Right lobe of liver (tissue), 6 donors: Measurements from ENCODE around the gene MTRR. TPM values are rescaled to one million over a fixed set of nuclear protein-coding genes. Genes with fewer than 3 reads are reported as not detected.

Experiments
- ATAC-seq, 4 donors: fragments of 200-7000 bp; cut with Tn5 transposase; one replicate each; pipeline ENCODE4 v1.9.1; 2020; ENCODE audit warnings: mild to moderate bottlenecking in 4 of 4, moderate library complexity in 4 of 4
- DNase-seq, 3 donors: peaks; one replicate each; pipeline ENCODE4 v3.0.0-alpha.2; 2020
- H3K27ac ChIP-seq, 3 donors: fragments of 200-600 bp; one replicate each; pipeline ENCODE4 v1.8.0; 2022
- H3K27me3 ChIP-seq, 2 donors: fragments of 200-600 bp; one replicate each; pipeline ENCODE4 v1.8.0; 2022
- H3K36me3 ChIP-seq, 4 donors: fragments of 200-600 bp; sonication (generic) in 1 of 4; one replicate each; pipeline versions ENCODE4 v1.5.1 to v1.8.0; 2017 to 2022; ENCODE audit warnings: control low read depth in 1 of 4
- H3K4me1 ChIP-seq, 4 donors: fragments of 200-600 bp; sonication (generic) in 1 of 4; one replicate each; pipeline versions ENCODE4 v1.5.1 to v1.8.0; 2017 to 2022; ENCODE audit warnings: control low read depth in 1 of 4
- H3K4me3 ChIP-seq, 3 donors: fragments of 200-600 bp; one replicate each; pipeline ENCODE4 v1.8.0; 2022
- H3K9me3 ChIP-seq, 4 donors: fragments of 200-600 bp; sonication (generic) in 1 of 4; one replicate each; pipeline versions ENCODE4 v1.5.1 to v1.8.0; 2017 to 2022; ENCODE audit warnings: control low read depth in 1 of 4
- POLR2A ChIP-seq: fragments of 450-650 bp; IDR thresholded peaks from one replicate; pipeline ENCODE4 v1.6.1; 2017; ENCODE audit warnings: antibody characterized with exemption, mild to moderate bottlenecking
- WGBS: methylation state at CpG from one replicate; pipeline ENCODE4 v1.1.6; 2018; ENCODE audit warnings: low coverage, low lambda C conversion rate; ENCODE audit not compliant: insufficient coverage; ENCODE audit errors: missing lambda C conversion rate; 5-methylcytosine and 5-hydroxymethylcytosine counted together
- intact Hi-C, 2 donors: fragments of 100-400 bp; cut with DNase I; formaldehyde crosslinking; loops; one replicate each; pipeline versions ENCODE4 v1.11.2 to v1.14.1; 2022
- total RNA-seq, 6 experiments: library from RNA; depleted of rRNA in 2 of 6; stranded (reverse); fragments of >200 nt in 2 of 6; fragmentation: NEBNext Ultra II Directional in 3 of 6; extraction: Animal tissue kit (Norgen Biotek cat#: 25700) in 3 of 6; gene quantifications; one replicate each; pipeline versions ENCODE4 v1.1.0 to v1.2.4, GENCODE V29; 2016 to 2023
- TF ChIP-seq, protein P1 (sequence below), 4 donors: fragments of 200-600 bp in 3 of 4; fragments of 450-650 bp in 1 of 4; IDR thresholded peaks; one replicate each; pipeline versions ENCODE4 v1.5.1 to v1.8.0; 2016 to 2022; ENCODE audit warnings: antibody characterized with exemption in 4 of 4, mild to moderate bottlenecking in 2 of 4
- donor health status: DM: no; HTN: yes; CAD: no.
- donor health status: DM: no; HTN: no; CAD: no.
- donor health status: DM: no; HTN: no; CAD: no.
- donor health status: DM: no; HTN: yes; CAD: no.
- donor health status: DM: no; HTN: yes; CAD: no.

Gene MTRR
- total RNA-seq, 6 experiments from 2014 or later = 31.5 to 42.1 (median 36.7) TPM

DNA sequence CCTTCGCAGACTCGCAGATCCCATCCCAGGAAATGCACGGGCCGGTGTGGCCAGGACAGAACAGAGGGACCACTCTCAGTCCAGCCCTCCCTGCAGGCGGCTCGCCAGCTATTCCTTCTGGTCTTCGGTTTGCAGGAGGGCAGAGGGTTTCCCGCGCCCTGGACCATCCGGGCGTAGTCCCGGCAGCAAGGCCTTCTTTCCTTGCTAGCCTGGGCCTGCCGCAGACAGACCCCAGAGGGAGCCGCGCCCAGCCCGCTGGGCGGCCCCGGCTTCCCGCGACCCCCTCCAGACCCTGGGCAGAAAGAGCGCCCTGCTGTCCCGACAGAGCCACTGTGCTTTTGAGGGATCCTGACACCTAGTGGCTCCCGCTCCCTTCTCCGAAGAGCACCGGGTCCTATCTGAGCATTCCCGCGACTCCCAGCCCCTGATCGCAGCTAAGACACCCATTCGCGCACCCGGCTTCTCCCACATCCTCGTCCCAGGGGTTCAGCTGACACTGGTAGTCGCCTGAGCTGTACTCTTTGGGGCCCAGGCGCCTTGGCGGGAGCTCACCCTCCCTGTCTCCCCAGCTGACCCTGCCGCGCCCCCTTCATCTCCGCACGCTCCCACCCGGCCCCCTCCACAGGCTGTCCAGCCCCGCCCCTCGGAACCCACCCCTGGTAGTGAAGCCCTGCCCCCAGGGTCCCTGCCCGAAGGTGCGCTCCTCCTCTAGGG, 19.1 kb upstream of the MTRR start:
- TF ChIP-seq, protein P1, sequence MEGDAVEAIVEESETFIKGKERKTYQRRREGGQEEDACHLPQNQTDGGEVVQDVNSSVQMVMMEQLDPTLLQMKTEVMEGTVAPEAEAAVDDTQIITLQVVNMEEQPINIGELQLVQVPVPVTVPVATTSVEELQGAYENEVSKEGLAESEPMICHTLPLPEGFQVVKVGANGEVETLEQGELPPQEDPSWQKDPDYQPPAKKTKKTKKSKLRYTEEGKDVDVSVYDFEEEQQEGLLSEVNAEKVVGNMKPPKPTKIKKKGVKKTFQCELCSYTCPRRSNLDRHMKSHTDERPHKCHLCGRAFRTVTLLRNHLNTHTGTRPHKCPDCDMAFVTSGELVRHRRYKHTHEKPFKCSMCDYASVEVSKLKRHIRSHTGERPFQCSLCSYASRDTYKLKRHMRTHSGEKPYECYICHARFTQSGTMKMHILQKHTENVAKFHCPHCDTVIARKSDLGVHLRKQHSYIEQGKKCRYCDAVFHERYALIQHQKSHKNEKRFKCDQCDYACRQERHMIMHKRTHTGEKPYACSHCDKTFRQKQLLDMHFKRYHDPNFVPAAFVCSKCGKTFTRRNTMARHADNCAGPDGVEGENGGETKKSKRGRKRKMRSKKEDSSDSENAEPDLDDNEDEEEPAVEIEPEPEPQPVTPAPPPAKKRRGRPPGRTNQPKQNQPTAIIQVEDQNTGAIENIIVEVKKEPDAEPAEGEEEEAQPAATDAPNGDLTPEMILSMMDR (IDR thresholded peaks at IDR 0.05) = peak in 1 of 4 donors; percentile 22
- no peak for TF ChIP-seq POLR2A
- WGBS = 21% methylated on average over 18 of the region's 44 CpGs

DNA sequence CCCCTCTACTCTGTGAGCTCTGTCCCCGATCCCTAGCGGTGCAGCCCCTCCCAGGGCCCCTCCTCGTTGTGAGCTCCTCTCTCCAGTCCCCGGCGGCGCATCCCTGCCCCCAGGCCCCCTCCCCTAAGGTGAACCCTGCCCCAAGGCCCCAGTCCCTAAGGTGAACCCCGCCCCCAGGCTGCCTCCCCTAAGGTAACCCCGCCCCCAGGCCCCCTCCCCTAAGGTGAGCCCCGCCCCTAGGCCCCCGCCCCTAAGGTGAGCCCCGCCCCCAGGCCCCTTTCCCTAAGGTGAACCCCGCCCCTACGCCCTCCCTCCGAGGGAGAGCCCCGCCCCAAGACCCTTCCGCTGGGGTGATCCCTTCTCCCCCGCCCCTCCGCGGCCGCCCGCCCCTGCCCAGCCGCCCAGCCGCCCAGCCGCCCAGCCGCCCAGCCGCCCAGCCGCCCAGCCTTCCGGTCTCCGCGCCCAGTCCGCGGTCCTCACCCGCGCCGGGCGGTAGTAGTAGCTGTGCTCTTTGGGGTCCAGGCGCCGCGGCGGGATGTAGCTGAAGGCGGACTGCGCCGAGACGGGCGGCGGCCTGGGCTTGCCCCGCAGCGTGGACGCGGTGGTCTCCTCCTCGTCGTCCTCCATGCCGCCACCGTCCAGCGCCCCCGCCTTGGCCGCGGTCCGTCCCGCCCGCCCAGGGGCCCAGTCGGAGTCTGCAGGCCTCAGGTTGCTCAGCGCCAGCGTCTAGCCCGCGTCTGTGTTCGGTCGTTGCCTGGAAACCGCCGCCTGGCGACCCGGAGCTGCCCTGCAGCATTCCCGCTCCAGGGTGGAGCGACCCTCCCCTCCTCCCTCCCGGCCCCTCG, 18.3 kb upstream of the MTRR start, which contains the start of gene CFAP90:
TSS of gene CFAP90 (minus strand) at position 739 of the 845 bp plus-strand sequence. CDS start at position 627, 112 bp downstream.
- TF ChIP-seq POLR2A = no peak
- TF ChIP-seq, protein P1 (IDR thresholded peaks at IDR 0.05) = peak in 2 of 4 donors; percentile 14 to 27
- DNase-seq = peak; percentile 64 to 78 (median 69)

More for the DNA sequence above, 19.1 kb upstream of the MTRR start:
- no peaks in the 10 kb centered on the region for H3K9me3 ChIP-seq
- no peaks in the 10 kb centered on the region for H3K27me3 ChIP-seq
- DNase-seq (peak in 1 of 3 donors; percentile 60), ATAC-seq (peak in 2 of 4 donors; percentile 2 to 8)
- intact Hi-C loops = no loop called here
- no peak overlapping the region for H3K27ac ChIP-seq
- H3K36me3 ChIP-seq = no peaks in the 10 kb centered on the region
- peak overlapping the region in 2 of 3 donors; percentile 54 for H3K4me3 ChIP-seq
- peaks cover 0 to 20% (median 3%) of the 10 kb centered on the region in 4 donors for H3K4me1 ChIP-seq

DNA sequence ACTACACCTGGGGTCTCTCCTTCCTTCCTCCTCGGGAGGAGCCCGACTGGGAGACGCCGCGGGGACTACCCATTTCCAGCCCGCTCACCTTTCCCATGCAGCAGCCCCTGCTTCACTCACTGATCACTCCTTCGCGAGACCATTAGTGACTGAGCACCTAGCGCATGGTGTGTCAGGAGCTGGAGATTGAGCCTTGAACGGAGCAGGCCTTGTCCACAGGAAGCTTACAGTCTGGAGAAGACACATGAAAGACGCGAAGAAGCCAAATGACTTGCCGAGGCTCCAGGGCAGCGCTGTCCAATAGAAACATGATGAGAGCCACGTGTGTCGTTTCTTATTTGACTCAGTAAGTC, 17.7 kb upstream of the MTRR start:
- peak overlapping the region; percentile 47 to 54 (median 54) for H3K4me3 ChIP-seq
- WGBS = 17% methylated on average over 13 of the region's 16 CpGs
- H3K9me3 ChIP-seq = no peaks in the 10 kb centered on the region
- H3K27ac ChIP-seq = peak overlapping the region in 1 of 3 donors; percentile 16
- intact Hi-C loops = no loop called here
- H3K36me3 ChIP-seq = no peaks in the 10 kb centered on the region
- H3K4me1 ChIP-seq = peaks cover 0 to 20% (median 3%) of the 10 kb centered on the region in 4 donors
- peak in 1 of 4 donors; percentile 25 for ATAC-seq
- no peaks in the 10 kb centered on the region for H3K27me3 ChIP-seq
- DNase-seq = no peak
- TF ChIP-seq, protein P1 (IDR thresholded peaks at IDR 0.05) = no peak
- no peak for TF ChIP-seq POLR2A

More for the DNA sequence above, 18.3 kb upstream of the MTRR start, which contains the start of gene CFAP90:
- ATAC-seq = peak; percentile 67 to 78 (median 72)
- H3K27ac ChIP-seq = peak within 1 kb of the TSS in 2 of 3 donors; percentile 36 to 38
- intact Hi-C loops = no loop called here
- H3K9me3 ChIP-seq = no peaks in the 10 kb centered on the region
- no peaks in the 10 kb centered on the region for H3K36me3 ChIP-seq
- H3K27me3 ChIP-seq = no peaks in the 10 kb centered on the region
- 2% methylated on average over 17 of the region's 76 CpGs for WGBS
- peaks cover 0 to 20% (median 3%) of the 10 kb centered on the region in 4 donors for H3K4me1 ChIP-seq
- peak within 1 kb of the TSS; percentile 47 to 54 (median 54) for H3K4me3 ChIP-seq

DNA sequence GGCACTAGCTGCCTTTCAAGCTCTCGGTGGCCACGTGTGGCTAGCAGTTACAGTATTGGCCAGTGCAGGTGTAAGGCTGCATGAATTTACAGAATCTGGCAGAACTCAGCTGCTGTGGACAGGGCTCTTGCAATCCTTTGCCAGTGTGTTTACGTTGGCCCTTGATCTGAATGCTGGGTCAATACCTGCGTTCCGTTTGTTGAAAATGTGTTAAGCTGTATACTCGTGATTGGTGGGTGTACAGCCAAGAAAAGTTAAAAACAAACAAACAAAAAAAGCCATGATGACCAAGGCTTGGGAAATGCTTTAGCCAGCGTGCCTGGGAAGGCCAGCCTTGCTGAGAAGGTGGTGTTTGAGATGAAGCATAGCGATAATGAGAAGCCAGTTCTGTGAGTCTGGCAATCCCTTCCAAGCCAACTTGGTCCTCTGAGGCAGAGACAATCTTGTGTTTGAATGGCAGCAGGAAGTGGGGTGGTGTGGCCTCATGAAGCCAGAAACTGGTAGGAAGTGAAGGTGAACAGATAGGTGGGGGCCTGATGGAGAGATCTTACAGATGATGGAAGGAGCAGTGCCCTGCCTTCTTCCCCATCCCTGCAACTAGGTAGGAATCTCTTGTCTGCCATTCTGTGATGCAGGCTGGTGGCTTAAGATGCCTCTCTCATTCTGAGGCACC, 17.2 kb upstream of the MTRR start:
- Histone ChIP-seq H3K27me3 (no peaks in the 10 kb centered on the region), H3K4me1 (peaks cover 0 to 20% (median 3%) of the 10 kb centered on the region in 4 donors), H3K9me3 (no peaks in the 10 kb centered on the region), H3K36me3 (no peaks in the 10 kb centered on the region), H3K4me3 (peak overlapping the region in 1 of 3 donors; percentile 54), H3K27ac (peak overlapping the region in 2 of 3 donors; percentile 36 to 38)
- TF ChIP-seq, protein P1 (IDR thresholded peaks at IDR 0.05) = no peak
- no peak for TF ChIP-seq POLR2A
- ATAC-seq = peak; percentile 89 to 94 (median 90)
- intact Hi-C loops = no loop called here
- WGBS = 22% methylated on average over 8 of the region's 8 CpGs
- peak; percentile 58 to 79 (median 72) for DNase-seq
